DOHH2 (cell line): ENCODE measurements around the gene HTR6.

Experiments
- H3F3A ChIP-seq: fragments of 200-600 bp; sonication (generic), shearing (Covaris generic); 2 replicates; pipeline ENCODE4 v1.6.0; 2016; ENCODE audit warnings: antibody characterized with exemption, mild to moderate bottlenecking; ENCODE audit not compliant: control insufficient read depth, insufficient read depth
- H3K27ac ChIP-seq: fragments of 200-600 bp; sonication (generic); 2 replicates; pipeline ENCODE4 v1.5.1; 2014; ENCODE audit warnings: low read depth, mild to moderate bottlenecking, low read length, moderate library complexity
- H3K27me3 ChIP-seq: fragments of 200-600 bp; sonication (generic); 2 replicates; pipeline ENCODE4 v1.6.1; 2014; ENCODE audit warnings: mild to moderate bottlenecking, low read length, mixed read lengths; ENCODE audit not compliant: control insufficient read depth
- H3K36me3 ChIP-seq: fragments of 200-600 bp; sonication (generic); 2 replicates; pipeline ENCODE4 v1.6.1; 2014; ENCODE audit warnings: mild to moderate bottlenecking, low read length, moderate library complexity, mixed read lengths; ENCODE audit not compliant: control insufficient read depth
- H3K4me1 ChIP-seq: fragments of 200-600 bp; sonication (generic); 2 replicates; pipeline ENCODE4 v1.6.1; 2014; ENCODE audit warnings: mild to moderate bottlenecking, low read length, mixed read lengths; ENCODE audit not compliant: control insufficient read depth
- H3K4me2 ChIP-seq: fragments of 200-600 bp; sonication (generic); 2 replicates; pipeline ENCODE4 v1.6.0; 2014; ENCODE audit warnings: mild to moderate bottlenecking, low read length, moderate library complexity
- H3K4me3 ChIP-seq: fragments of 200-600 bp; sonication (generic); 2 replicates; pipeline ENCODE4 v1.5.1; 2014; ENCODE audit warnings: mild to moderate bottlenecking, low read length, mixed read lengths
- H3K79me2 ChIP-seq: fragments of 200-600 bp; sonication (generic); 2 replicates; pipeline ENCODE4 v1.6.1; 2014; ENCODE audit warnings: mild to moderate bottlenecking, low read length, mixed read lengths; ENCODE audit not compliant: control insufficient read depth
- H3K9me2 ChIP-seq: fragments of 200-600 bp; sonication (generic); replicated peaks from 2 replicates; pipeline ENCODE4 v1.6.1; 2014; ENCODE audit warnings: mild to moderate bottlenecking, low read length, mixed read lengths; ENCODE audit not compliant: control insufficient read depth
- H3K9me3 ChIP-seq: fragments of 200-600 bp; sonication (generic); 2 replicates; pipeline ENCODE4 v1.6.1; 2014; ENCODE audit warnings: antibody characterized with exemption, low read length, mixed read lengths; ENCODE audit not compliant: control insufficient read depth, insufficient read depth
- H4K20me1 ChIP-seq: fragments of 200-600 bp; sonication (generic); 2 replicates; pipeline ENCODE4 v1.6.0; 2014; ENCODE audit warnings: low read depth, mild to moderate bottlenecking, antibody characterized with exemption, low read length, moderate library complexity; ENCODE audit not compliant: control insufficient read depth, insufficient read depth
- EZH2phosphoT487 ChIP-seq: fragments of 200-600 bp; sonication (generic); IDR thresholded peaks from 2 replicates; pipeline ENCODE4 v1.6.1; 2017; ENCODE audit warnings: borderline replicate concordance, mild to moderate bottlenecking, antibody characterized with exemption, low read length, moderate library complexity, mixed read lengths
- TF ChIP-seq, protein P1 (sequence below): fragments of 200-600 bp; sonication (generic); IDR thresholded peaks from one replicate; pipeline ENCODE4 v1.5.1; 2014; ENCODE audit warnings: antibody characterized with exemption, mild to moderate bottlenecking, low read depth, low read length; ENCODE audit not compliant: poor library complexity, severe bottlenecking

The HTR6 gene

DNA sequence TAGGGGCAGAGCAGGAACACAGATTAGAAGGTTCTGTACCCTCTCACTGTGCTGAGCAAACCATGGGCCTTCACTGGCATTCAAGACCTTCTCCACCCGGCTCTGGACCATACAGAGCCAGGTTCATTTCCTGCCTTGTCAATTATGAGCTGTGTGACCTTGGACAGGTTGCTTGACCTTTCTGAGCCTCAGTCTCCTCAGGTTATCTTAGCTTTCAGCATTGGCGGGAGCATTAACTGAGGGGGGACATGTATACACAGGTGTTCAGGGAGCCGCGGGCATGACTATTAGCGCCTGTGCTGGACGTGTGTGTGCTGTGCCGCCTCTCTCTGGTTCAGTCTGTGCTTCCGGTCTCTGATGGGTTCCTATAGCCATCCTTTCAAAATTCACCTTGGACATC lies 32.1 kb downstream of the HTR6 start:
- no peaks in the 10 kb centered on the region for H3K79me2 ChIP-seq
- H3K4me2 ChIP-seq: no peak overlapping the region
- H4K20me1 ChIP-seq: no peaks in the 10 kb centered on the region
- no peaks in the 10 kb centered on the region for H3K36me3 ChIP-seq
- TF ChIP-seq EZH2phosphoT487: no peak
- TF ChIP-seq, protein P1, sequence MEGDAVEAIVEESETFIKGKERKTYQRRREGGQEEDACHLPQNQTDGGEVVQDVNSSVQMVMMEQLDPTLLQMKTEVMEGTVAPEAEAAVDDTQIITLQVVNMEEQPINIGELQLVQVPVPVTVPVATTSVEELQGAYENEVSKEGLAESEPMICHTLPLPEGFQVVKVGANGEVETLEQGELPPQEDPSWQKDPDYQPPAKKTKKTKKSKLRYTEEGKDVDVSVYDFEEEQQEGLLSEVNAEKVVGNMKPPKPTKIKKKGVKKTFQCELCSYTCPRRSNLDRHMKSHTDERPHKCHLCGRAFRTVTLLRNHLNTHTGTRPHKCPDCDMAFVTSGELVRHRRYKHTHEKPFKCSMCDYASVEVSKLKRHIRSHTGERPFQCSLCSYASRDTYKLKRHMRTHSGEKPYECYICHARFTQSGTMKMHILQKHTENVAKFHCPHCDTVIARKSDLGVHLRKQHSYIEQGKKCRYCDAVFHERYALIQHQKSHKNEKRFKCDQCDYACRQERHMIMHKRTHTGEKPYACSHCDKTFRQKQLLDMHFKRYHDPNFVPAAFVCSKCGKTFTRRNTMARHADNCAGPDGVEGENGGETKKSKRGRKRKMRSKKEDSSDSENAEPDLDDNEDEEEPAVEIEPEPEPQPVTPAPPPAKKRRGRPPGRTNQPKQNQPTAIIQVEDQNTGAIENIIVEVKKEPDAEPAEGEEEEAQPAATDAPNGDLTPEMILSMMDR: no peak
- H3K4me1 ChIP-seq: peaks cover 10% of the 10 kb centered on the region
- H3K27ac ChIP-seq: no peak overlapping the region
- no peaks in the 10 kb centered on the region for H3K9me3 ChIP-seq
- no peak overlapping the region for H3K4me3 ChIP-seq
- no peaks in the 10 kb centered on the region for H3K27me3 ChIP-seq
- no peaks in the 10 kb centered on the region for H3K9me2 ChIP-seq
- H3F3A ChIP-seq: no peaks in the 10 kb centered on the region

DNA sequence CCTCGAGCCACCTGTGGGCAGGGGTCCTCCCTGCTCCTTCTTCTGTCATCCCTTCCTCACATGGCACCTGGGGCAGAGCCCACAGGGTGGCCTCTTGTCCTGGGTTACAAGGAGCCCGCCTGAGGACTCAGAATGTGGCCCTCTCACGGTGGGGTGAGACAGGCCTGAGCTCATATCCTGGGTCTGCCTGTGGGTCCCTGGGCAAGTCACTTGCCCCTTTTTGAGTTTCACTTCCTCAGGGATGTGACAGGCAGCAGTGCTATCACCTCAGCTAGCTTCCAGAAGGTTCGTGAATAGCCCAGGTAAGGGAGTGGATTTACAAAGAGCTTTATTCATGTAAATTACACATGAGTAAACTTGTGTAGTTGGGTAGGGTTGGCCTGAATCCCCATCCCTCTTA lies 33.5 kb downstream of the HTR6 start:
- no peak overlapping the region for H3K4me2 ChIP-seq
- H3K27ac ChIP-seq: no peak overlapping the region
- H3K4me3 ChIP-seq: no peak overlapping the region
- H3K4me1 ChIP-seq: peaks cover 10% of the 10 kb centered on the region
- H4K20me1 ChIP-seq: no peaks in the 10 kb centered on the region
- no peaks in the 10 kb centered on the region for H3K36me3 ChIP-seq
- H3K79me2 ChIP-seq: no peaks in the 10 kb centered on the region
- no peaks in the 10 kb centered on the region for H3K9me2 ChIP-seq
- TF ChIP-seq, protein P1: no peak
- TF ChIP-seq EZH2phosphoT487: no peak
- H3K9me3 ChIP-seq: no peaks in the 10 kb centered on the region
- no peaks in the 10 kb centered on the region for H3K27me3 ChIP-seq
- no peaks in the 10 kb centered on the region for H3F3A ChIP-seq

DNA sequence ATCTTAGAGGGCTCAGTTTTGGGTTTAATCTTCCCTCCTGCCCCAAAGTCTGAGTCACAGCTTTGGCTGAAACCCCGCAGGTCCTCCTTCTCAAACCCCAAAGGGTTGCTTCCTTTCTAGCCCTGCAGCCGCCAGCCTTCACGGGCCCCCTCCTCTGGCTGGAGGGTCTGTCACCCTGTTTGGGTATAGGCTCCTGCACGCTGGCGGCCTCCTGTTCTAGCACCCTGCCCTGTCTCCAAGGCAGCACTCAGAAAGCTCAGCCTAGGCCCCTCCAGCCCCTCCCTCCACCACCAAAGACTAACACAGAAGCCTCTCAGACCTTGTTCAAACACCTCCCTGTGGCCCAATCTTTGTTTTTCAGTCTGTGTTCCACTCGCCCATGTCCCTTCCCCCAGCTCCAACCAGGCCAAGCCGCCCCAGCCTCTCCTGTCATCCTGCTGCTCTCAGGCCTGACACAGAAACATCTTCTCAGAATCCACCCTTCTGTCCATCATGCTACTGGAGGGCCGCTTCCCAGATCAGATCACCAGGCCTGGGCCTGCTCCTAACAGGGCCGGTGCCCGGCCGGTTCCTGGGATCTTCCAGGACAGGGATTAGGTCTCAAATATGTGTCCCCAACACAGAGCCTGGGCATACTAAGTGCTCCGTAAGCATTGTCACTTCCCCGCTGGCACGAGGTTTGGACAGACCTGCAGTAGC lies 35.6 kb downstream of the HTR6 start:
- Histone ChIP-seq H3K27ac (no peak overlapping the region), H3K79me2 (no peaks in the 10 kb centered on the region), H3K4me3 (no peak overlapping the region), H3K9me2 (no peaks in the 10 kb centered on the region), H3K4me1 (peaks cover 10% of the 10 kb centered on the region), H4K20me1 (no peaks in the 10 kb centered on the region), H3F3A (no peaks in the 10 kb centered on the region), H3K36me3 (no peaks in the 10 kb centered on the region), H3K9me3 (no peaks in the 10 kb centered on the region), H3K4me2 (no peak overlapping the region), H3K27me3 (no peaks in the 10 kb centered on the region)
- no peak for TF ChIP-seq EZH2phosphoT487
- TF ChIP-seq, protein P1: no peak
